HG03108 (cell line): ENCODE data around the gene HCN3.
"Not testable (repeated sequence)": the region's sequence is repeated elsewhere in the genome, so short reads cannot be mapped to it uniquely, and the experiment has no call there.

Experiments
- ATAC-seq: cut with Tn5 transposase; IDR thresholded peaks from one replicate; pipeline ENCODE4 v1.9.1; 2021; ENCODE audit warnings: moderate library complexity; ENCODE audit not compliant: unreplicated experiment

HCN3 gene

DNA sequence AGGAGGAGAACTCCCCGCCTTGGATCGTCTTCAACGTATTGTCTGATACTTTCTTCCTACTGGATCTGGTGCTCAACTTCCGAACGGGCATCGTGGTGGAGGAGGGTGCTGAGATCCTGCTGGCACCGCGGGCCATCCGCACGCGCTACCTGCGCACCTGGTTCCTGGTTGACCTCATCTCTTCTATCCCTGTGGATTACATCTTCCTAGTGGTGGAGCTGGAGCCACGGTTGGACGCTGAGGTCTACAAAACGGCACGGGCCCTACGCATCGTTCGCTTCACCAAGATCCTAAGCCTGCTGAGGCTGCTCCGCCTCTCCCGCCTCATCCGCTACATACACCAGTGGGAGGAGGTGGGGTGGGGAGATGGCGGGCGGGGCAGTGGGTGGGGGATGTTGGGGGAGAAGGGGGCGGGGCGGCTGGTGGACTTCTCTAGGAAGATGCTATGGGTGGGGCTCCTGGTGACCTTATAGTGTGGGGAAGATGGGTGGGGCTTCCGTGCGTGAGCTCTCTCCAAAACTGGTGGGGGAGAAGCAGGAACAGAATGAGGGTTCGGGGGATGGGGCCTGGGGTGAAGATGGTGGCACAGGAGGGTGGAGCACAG, 5.3 kb downstream of the HCN3 start:
- no peak for ATAC-seq

DNA sequence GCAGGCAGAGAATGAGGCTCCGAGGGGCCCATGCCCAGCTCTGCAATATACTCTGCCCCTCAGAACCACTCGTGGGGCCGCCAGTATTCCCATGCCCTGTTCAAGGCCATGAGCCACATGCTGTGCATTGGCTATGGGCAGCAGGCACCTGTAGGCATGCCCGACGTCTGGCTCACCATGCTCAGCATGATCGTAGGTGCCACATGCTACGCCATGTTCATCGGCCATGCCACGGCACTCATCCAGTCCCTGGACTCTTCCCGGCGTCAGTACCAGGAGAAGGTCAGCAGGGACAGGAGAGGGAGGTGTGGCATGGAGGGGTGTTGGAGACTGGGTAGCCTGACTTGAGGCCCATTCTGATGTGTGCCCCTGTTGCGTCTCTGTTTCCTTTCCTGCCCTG, 7.2 kb downstream of the HCN3 start:
- no peak for ATAC-seq

DNA sequence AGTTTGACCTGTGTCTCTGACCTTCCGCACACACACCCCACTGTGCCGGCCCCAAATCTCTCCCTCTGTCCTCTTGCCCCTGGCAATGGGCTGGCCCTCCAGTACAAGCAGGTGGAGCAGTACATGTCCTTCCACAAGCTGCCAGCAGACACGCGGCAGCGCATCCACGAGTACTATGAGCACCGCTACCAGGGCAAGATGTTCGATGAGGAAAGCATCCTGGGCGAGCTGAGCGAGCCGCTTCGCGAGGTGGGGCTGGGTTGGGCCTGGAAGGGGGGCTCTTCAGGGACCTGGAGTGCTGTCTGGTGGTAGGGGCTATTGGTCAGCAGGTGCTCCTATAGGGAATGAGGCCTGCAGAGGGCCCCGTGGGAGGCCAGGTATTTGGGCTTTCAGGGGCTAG, 7.8 kb downstream of the HCN3 start:
- ATAC-seq = no peak

DNA sequence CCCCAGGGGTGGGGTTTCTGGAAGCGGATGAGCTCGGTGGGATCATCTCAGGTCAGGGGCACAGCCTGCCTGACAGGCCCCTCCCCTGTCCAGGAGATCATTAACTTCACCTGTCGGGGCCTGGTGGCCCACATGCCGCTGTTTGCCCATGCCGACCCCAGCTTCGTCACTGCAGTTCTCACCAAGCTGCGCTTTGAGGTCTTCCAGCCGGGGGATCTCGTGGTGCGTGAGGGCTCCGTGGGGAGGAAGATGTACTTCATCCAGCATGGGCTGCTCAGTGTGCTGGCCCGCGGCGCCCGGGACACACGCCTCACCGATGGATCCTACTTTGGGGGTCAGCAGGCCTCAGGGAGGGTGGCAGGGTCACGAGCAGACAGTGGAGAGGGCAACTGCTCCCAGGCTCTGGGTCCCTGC, 8.4 kb downstream of the HCN3 start:
- no peak for ATAC-seq

DNA sequence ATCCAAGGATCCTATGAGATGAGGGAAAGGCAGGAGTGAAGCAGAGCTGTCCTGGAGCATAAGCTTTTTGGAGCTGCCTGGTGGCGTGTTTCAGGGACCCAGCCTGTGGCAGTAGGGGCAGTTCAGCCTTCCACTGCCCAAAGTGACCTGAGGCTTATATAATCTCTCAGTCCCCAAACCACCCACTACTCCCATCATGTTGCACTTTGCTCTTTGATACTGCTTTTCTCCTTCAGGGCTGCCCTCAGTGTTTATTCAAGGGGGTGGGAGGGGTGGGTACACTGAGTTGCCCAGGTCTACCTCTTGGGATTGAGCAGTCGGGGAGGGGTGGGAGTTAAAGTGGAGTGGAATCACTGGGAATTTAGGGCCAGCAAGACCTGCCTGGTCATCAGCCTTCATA, 9.3 kb downstream of the HCN3 start:
- no peak for ATAC-seq

DNA sequence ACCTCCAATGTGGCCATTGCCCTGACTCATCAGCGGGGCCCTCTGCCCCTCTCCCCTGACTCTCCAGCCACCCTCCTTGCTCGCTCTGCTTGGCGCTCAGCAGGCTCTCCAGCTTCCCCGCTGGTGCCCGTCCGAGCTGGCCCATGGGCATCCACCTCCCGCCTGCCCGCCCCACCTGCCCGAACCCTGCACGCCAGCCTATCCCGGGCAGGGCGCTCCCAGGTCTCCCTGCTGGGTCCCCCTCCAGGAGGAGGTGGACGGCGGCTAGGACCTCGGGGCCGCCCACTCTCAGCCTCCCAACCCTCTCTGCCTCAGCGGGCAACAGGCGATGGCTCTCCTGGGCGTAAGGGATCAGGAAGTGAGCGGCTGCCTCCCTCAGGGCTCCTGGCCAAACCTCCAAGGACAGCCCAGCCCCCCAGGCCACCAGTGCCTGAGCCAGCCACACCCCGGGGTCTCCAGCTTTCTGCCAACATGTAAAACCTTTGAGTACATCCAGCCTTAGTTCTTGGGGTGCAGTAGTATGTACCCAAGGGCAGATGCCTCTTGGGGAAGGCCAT, 10.8 kb downstream of the HCN3 start:
- ATAC-seq = no peak

DNA sequence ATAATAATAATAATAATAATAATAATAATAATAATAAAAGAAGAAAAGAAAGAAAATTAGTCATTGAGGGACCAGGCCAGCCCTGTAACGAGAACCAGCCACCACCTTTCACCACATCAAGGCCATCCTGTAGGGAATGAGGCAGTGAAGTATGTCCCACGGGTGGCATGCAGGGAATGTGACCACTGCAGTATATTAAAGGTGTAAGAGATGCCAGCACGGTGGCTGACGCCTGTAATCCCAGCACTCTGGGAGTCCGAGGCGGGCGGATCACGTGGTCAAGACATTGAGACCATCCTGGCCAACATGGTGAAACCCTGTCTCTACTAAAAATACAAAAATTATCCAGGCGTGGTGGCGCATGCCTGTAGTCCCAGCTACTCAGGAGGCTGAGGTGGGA, 13.7 kb downstream of the HCN3 start:
- ATAC-seq = not testable (repeated sequence)

DNA sequence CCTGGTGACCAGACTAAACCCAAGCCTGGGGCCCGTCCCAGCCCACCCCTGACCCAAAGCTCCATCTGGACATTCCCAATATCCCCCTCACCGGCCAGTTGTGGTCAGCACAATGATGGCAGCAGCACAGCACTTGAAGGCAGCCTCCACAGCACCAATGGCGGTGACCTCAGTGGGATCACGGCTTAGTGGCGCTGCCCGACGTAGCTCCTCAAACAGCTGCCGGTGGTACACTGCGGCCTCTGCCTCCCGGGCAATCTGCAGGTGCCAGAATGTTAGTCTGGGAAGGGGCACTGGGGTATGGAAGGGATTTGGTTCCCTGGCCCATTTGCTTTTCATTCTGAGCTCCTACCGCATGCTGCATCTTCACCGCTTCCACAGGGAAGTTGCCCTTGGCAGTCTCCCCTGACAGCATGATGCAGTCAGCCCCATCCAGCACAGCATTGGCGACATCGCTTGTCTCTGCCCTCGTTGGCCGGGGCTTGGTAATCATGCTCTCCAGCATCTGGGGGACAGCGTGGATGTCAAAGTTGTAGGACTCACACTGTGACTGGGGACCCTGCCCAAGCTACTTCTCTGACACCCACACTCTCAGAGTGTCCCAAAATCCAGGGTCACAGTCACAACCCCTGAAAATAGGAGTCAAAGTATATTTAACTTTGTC, 16.0 kb downstream of the HCN3 start:
- no peak for ATAC-seq

DNA sequence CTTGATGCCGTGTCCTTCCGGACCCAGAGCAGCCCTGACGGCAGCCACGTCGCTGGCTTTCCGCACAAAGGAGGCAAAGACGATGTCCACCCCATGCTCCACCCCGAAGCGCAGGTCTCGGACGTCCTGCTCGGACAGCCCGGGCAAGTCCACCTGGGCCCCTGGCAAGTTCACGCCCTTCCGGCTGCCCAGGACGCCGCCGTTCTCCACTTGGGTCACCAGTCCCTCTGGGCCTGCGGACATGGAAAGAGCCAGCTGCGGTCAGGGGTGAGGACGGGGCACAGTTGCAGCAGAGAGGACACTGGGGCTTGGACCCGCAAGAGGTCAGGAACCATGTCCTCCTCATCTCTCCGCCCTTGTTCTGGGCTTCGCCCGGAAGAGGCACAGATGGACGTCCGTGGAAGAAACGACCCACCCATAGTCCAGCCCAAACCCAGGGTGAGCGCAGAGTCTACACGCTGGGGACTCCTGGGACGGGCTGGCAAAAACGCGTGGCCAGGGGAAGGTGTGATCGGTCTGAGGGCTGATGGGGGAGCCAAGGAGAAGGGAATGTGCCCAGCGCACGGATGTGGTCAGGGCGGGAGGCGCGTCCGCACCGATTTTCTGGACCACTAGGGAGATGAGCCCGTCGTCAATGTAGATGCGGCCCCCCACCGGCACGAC, 17.4 kb downstream of the HCN3 start:
- no peak for ATAC-seq

DNA sequence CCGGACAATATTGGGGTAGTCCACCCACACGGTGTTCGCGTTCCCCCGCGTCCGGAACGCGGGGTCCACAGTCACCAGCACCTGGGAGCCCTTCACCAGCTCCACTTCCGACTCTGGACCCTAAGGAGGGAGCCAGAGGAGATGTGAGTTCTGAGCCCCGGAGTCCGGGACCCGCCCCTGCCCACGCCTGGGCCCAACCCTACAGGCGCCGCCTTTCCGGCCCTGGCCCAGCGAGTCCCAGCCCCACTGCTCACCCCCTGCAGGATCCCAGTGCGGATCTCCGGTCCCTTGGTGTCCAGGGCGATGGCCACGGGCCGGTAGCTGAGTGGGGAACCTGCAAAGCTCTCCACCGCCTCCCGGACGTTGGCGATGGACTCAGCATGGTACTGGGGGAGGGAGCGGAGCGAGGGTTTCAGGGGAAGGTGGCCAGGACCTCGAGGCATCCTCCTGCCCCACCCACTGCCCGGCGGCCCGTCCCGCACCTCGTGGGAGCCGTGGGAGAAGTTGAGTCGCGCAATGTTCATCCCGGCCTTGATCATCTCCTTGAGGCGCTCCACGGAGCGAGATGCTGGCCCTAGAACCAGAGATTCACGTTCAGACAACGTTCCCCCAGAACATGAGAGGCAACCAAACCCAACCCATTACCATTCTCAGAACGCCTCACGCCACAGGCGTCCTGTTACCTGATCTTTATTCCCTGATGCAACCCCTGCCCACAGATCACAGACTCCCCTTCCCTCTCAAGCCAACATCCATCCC, 18.1 kb downstream of the HCN3 start:
- no peak for ATAC-seq

DNA sequence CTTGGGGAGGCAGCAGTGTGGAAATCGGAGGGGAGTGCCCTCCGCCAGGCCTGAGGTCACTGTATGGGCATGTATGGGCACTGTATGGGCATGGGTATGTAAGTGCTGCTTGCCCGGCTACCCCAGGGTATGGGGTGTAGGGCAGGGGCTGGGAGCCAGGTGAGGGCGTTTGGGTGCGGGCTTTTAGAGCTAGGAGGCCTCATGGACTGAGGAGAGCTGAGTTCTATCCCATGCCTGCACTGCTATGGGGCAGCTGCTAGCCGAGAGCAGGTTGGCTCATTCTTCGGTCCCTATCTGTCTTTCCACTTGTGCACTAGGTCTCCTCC, 18.6 kb downstream of the HCN3 start:
- ATAC-seq = no peak

DNA sequence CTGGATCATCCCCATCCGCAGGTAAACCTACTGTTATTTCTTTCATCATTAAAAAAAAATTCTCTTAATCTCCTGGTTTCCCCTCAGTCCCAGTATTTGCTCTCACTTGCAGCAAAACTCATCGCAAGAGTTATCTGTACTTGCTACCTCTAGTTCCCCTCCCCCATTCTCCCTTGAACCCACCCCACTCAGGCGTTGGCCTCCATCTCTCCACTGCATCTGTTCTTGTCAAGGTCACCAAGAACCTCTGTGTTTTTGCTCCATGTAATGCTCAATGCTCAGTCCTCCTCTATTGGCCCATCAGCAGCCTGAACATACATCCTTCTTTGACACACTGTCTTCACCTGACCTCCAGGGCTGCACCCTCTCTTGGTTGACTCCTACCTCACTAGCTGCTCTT, 19.4 kb downstream of the HCN3 start:
- ATAC-seq = no peak

DNA sequence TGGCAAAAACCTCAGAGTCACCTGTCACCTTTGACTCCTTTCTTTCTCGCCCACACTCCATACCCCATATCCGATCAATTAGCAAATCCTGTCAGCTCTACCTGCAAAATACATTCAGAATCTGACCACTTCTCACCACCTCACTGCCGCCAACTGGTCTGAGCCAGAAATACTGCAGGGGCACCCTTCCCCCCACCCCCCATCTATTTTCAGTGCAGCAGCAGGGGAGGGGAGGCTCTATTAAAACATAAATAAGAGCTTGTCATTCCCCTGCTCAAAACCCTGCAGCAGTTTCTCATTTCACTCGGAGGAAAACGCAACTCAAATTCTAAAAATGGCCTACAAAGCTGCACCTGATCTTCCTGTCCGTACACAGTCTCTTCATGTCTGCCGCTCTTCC, 20.1 kb downstream of the HCN3 start:
- ATAC-seq = no peak

DNA sequence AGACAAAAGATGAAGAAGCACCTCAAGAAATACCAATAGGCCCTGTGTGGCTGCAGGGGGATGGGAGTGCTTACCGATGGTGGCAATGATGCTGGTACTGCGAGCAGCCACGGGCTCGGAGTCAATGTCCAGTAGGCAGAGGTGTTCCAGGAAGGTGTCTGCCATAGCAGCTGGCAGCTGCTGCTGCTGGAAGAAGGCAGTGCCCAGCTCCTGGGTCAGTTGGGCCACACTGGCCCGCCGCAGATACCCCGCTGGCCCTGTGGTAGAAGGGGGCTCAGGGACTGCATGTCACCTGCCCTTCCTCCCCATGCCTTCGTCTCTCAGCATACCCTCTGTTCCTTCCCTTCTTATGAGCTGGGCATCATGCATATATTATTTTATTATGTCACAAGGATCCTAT, 22.8 kb downstream of the HCN3 start:
- ATAC-seq = no peak

DNA sequence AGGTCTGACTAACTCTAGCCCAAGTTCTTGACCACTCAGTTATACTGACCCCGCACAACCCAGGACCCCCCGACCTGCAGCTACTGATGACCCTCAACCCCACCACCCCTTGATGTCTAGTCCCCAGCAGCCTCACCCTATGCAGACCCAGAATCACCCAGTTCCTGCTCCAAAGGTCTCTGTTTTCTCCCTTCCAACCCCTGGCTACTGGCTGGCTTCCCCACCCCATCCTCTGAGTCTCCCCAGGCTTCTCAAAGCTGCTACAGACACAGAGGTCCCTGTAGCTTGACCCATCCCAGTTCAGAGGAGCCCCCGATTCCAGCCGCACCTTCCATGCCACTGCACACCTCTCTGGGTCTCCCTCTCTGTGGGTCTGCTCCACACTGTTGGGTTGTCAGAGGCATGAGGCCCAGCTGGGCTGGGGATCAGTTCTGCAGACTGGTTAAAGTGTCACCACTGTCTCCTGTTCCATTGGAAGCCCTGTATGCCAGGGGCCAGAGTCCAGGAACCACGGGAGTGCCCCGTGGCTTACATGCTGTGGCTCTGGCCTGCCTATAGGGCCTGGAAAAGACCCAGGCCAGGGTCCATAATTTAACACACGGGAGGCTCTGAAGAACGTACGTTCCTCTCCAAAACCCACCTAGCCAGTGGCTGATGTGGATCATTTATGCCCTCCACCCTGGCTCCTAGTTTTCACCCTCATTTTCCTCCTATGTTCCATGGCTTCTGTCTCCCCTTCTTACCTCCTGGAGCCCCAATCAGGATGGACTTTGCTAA, 23.5 kb downstream of the HCN3 start:
- no peak for ATAC-seq

DNA sequence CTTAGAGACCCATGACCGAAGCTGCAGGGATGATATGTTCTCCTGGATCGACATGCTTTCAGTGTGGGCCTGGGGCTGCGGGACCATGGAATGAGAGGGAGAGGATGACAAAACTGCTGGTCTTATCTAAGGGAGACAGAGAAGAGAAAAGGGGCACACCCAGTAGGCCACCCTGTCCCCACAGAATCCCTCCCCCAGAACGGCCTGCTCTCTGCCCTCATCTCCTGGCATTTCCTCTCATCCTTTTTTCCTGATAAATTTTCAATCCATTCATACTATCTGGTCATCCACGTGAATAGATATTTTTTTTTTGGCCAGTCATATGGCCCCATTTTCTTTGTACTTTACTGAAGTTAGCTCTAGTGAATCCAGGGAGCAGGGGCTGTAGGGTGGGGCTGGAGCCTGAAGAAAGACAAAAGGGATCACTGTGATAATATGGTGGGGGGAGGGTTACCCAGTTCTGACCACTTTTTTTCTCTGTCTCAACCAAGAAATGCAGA, 24.1 kb downstream of the HCN3 start, which contains the start of gene PKLR:
Gene PKLR (minus strand): TSS at position 97 of the 500 bp plus-strand sequence. CDS start 43 bp downstream, at position 54.
- no peak for ATAC-seq

DNA sequence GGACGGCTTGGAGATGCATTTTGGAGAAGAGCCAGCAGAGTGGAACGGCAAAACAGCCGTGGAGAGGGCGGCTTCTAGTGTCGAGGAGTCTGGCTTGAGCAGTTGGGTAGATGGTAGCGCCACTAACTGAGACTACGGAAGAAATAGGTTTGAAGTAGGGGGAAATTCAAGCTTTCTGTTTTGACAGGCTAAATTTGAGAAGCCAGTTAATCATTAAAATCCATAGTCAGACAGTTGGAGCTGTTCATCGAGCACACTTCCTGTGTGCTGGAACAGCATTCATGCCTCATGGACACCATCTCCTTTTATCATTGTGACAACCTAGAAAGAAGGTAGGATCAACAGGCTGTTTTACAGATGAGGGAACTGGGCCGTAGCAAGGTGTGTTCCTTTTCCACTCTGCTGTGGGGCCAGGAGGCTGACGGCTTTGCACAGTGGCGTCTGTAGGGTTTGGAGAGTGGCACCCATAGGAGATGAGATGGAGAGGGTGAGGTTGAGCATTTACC, 27.3 kb downstream of the HCN3 start:
- no peak for ATAC-seq

DNA sequence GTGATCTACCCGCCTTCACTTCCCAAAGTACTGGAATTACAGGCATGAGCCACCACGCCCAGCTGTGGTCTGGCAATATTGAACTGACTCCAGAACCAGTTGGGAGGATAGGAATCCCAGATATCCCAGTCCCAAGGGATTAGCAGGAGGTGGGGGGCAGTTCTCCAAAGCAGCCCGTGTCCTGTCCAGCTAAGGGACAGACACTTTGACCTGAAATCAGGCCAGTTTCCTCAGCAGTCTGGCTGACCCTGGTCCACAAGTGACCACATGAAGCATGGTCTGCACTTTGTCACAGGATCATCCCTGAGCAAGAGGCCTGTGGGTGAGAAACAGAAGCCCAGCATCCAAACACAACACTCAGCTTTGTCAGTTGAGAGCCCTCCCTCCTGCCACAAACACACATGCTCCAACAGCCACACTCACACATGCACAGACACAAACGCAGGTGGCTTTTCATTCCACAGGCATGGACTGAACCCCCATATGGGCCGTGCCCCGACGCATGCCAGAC, 28.7 kb downstream of the HCN3 start:
- no peak for ATAC-seq

DNA sequence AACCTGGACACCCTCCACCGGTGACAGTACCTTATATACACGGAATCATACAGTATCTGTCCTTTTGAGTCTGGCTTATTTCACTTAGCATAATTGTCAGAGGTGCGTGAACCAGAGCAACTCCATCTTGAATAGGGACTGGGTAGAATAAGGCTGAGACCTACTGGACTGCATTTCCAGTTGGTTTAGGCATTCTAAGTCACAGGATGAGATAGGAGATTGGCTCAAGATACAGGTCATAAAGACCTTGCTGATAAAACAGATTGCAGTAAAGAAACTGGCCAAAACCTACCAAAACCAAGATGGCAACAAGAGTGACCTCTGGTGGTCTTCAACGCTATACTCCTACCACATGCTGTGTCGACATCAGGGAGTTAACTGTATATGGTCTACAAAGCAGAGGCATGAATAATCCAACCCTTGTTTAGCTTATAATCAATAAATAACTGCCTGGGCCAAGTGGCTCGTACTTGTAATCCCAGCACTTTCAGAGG, 30.0 kb downstream of the HCN3 start:
- ATAC-seq = no peak
